DND-41 (cell line): ENCODE data around the gene GLB1L.
A peak's percentile ranks its signal among the peaks of the same experiment; 100 is the strongest.

Source experiments
- ATAC-seq: fragments of 200-7000 bp; cut with Tn5 transposase; 3 replicates; pipeline ENCODE4 v1.9.1; 2021; ENCODE audit warnings: low read depth; ENCODE audit not compliant: insufficient read depth
- DNase-seq: peaks from one replicate; pipeline ENCODE4 v3.0.0-alpha.2; 2020
- H2AFZ ChIP-seq: 2 replicates; pipeline ENCODE4 v1.6.0; 2012; ENCODE audit warnings: low read depth, low read length
- H3K27ac ChIP-seq: 2 replicates; pipeline ENCODE4 v1.5.1; 2012; ENCODE audit warnings: low read length, inconsistent platforms
- H3K27me3 ChIP-seq: fragments of 200-600 bp; sonication (generic); 2 replicates; pipeline ENCODE4 v1.6.0; 2012; ENCODE audit warnings: low read length, mild to moderate bottlenecking, inconsistent platforms; ENCODE audit not compliant: insufficient read depth, poor library complexity
- H3K36me3 ChIP-seq: 2 replicates; pipeline ENCODE4 v1.5.1; 2012; ENCODE audit warnings: low read length, inconsistent platforms; ENCODE audit not compliant: insufficient read depth
- H3K4me1 ChIP-seq: 2 replicates; pipeline ENCODE4 v1.5.1; 2012; ENCODE audit warnings: mild to moderate bottlenecking, low read length; ENCODE audit not compliant: insufficient read depth
- H3K4me2 ChIP-seq: 2 replicates; pipeline ENCODE4 v1.6.0; 2012; ENCODE audit warnings: mild to moderate bottlenecking, moderate library complexity, low read length, inconsistent platforms; ENCODE audit not compliant: insufficient read depth
- H3K4me3 ChIP-seq, 2 experiments: fragments of 200-600 bp in 1 of 2; shearing (Covaris generic) in 1 of 2; 2 replicates each; pipeline ENCODE4 v1.5.1; 2012 to 2016; ENCODE audit warnings: inconsistent platforms in 2 of 2, low read length in 2 of 2, mild to moderate bottlenecking in 2 of 2, low read depth in 1 of 2, moderate library complexity in 1 of 2
- H3K79me2 ChIP-seq: 2 replicates; pipeline ENCODE4 v1.6.0; 2012; ENCODE audit warnings: low read length, inconsistent platforms; ENCODE audit not compliant: insufficient read depth
- H3K9ac ChIP-seq: 2 replicates; pipeline ENCODE4 v1.6.0; 2012; ENCODE audit warnings: low read depth, mild to moderate bottlenecking, inconsistent platforms, low read length, moderate library complexity
- H3K9me3 ChIP-seq: 2 replicates; pipeline ENCODE4 v1.5.1; 2012; ENCODE audit warnings: low read length, moderate library complexity, mild to moderate bottlenecking, inconsistent platforms; ENCODE audit not compliant: insufficient read depth, severe bottlenecking
- H4K20me1 ChIP-seq: 2 replicates; pipeline ENCODE4 v1.6.0; 2012; ENCODE audit warnings: low read length; ENCODE audit not compliant: insufficient read depth
- CTCF ChIP-seq: IDR thresholded peaks from 2 replicates; pipeline ENCODE4 v1.5.1; 2012; ENCODE audit warnings: borderline replicate concordance, low read length, moderate library complexity, mild to moderate bottlenecking; ENCODE audit not compliant: poor library complexity, severe bottlenecking; ENCODE audit errors: extremely low read depth
- EZH2 ChIP-seq: IDR thresholded peaks from 3 replicates; pipeline ENCODE4 v1.6.1; 2012; ENCODE audit warnings: borderline replicate concordance, low read depth, mild to moderate bottlenecking, moderate library complexity, low read length, inconsistent platforms; ENCODE audit not compliant: severe bottlenecking

GLB1L gene

GRCh38 chr2:219282375-219282774 lies 37.1 kb upstream of the GLB1L start:
- Histone ChIP-seq H3K27me3 (no peaks in the 10 kb centered on the region), H3K36me3 (0 out of 2 replicates have a peak, but pooled peaks cover 8% of the 10 kb centered on the region), H2AFZ (no peak overlapping the region), H3K4me3 (no peak overlapping the region), H3K79me2 (no peaks in the 10 kb centered on the region), H4K20me1 (peaks cover 2% of the 10 kb centered on the region), H3K4me2 (no peak overlapping the region), H3K9me3 (no peaks in the 10 kb centered on the region), H3K4me1 (peaks cover 26% of the 10 kb centered on the region), H3K27ac (no peak overlapping the region), H3K9ac (no peak overlapping the region)
- ATAC-seq (no peak), DNase-seq (no peak)
- TF ChIP-seq EZH2 = no peak
- TF ChIP-seq CTCF = no peak

DNA sequence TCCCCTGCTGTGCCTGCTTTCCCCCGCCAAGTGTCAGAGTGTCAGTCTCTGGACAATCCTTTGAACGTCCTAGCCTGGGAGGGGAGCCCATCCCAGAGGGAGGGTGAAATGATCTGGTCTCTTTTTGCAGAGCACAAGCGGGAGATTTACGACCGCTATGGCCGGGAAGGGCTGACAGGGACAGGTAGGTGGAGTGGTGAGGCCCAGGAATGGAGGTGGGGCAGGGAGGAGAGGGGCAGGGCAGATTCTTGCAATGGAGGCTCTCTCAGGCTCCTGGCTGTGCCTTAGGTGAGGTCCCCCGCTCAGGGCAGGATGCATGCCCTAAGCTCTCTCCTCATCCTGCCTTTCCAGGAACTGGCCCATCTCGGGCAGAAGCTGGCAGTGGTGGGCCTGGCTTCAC lies 36.3 kb upstream of the GLB1L start:
- H3K9ac ChIP-seq = no peak overlapping the region
- no peaks in the 10 kb centered on the region for H3K27me3 ChIP-seq
- H3K4me1 ChIP-seq = peaks cover 27% of the 10 kb centered on the region
- no peak for ATAC-seq
- no peak overlapping the region for H2AFZ ChIP-seq
- peaks cover 4% of the 10 kb centered on the region for H4K20me1 ChIP-seq
- no peak for TF ChIP-seq EZH2
- no peak for TF ChIP-seq CTCF
- H3K36me3 ChIP-seq = 0 out of 2 replicates have a peak, but pooled peaks cover 8% of the 10 kb centered on the region
- no peaks in the 10 kb centered on the region for H3K9me3 ChIP-seq
- H3K27ac ChIP-seq = no peak overlapping the region
- no peaks in the 10 kb centered on the region for H3K79me2 ChIP-seq
- H3K4me2 ChIP-seq = no peak overlapping the region
- no peak overlapping the region for H3K4me3 ChIP-seq
- no peak for DNase-seq

DNA sequence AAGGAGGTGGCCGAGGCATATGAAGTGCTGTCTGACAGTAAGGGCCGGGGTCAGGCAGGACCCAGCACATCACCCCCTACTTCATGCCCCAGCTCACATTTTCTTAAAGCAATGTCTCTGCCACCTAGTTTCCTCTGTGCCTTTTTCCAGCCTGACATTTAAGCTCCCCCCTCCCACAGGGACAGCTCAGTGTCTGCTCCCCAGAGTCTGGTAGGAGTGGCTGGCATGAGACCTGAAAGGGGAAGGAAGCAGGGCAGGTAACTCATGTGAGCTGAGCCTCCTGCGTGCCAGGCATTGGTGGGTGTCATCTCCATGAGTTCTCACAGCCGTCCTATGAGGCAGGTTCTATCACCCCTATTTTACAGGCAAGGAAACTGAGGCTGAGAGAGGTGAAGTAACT lies 35.4 kb upstream of the GLB1L start:
- Histone ChIP-seq H4K20me1 (peaks cover 4% of the 10 kb centered on the region), H3K27ac (no peak overlapping the region), H3K4me3 (no peak overlapping the region), H2AFZ (no peak overlapping the region), H3K36me3 (0 out of 2 replicates have a peak, but pooled peaks cover 8% of the 10 kb centered on the region), H3K9me3 (no peaks in the 10 kb centered on the region), H3K4me1 (peaks cover 27% of the 10 kb centered on the region), H3K79me2 (no peaks in the 10 kb centered on the region), H3K4me2 (peak overlapping the region; percentile 12; the same call in 1 of the 2 replicates), H3K27me3 (no peaks in the 10 kb centered on the region), H3K9ac (no peak overlapping the region)
- DNase-seq (no peak), ATAC-seq (no peak)
- TF ChIP-seq EZH2 (no peak), CTCF (no peak)
